ENCODE measurements around the gene CD79B. TPM values are rescaled to one million over a fixed set of nuclear protein-coding genes. Genes with fewer than 3 reads are reported as not detected.

CD79B gene
- total and polyA plus RNA-seq, 12 donors = 0.69 to 4.5 (median 2.2) TPM; not detected in 1

DNA sequence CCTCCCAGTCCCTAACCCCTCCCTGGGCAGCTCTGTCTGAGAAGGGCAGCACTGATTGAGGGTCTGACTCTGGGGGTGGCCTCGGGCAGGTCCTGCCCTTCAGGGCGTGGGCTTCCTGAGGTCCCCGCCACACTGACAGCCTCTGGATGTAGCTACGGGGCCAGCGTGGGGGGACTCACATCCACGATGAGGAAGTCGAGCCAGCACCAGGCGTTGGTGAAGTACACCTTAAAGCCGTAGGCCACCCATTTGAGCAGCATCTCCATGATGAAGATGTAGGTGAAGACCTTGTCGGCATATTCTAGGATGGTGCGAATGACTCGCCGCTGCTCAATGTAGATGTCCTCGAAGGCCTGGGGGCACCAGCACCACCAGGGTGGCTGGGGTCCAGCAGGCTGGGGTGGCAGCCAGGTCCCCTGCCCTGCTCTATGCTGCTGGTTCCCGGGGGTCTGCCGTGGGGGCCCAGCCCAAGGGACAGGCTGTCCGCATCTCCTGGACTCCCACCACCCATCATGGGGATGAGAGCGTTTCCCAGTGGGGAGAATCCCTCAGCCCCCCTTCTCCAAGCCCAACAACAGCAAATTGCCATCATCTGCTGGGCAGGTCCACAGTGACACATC, 15.7 kb upstream of the CD79B start:
- no peaks in the 10 kb centered on the region for H3K27me3 ChIP-seq
- intact Hi-C loops (cut with DNase I) = no loop called here
- H3K27ac ChIP-seq = no peak overlapping the region
- H3K36me3 ChIP-seq (replicated peaks in 1 of 2) = no peaks in the 10 kb centered on the region
- TF ChIP-seq, protein P1, sequence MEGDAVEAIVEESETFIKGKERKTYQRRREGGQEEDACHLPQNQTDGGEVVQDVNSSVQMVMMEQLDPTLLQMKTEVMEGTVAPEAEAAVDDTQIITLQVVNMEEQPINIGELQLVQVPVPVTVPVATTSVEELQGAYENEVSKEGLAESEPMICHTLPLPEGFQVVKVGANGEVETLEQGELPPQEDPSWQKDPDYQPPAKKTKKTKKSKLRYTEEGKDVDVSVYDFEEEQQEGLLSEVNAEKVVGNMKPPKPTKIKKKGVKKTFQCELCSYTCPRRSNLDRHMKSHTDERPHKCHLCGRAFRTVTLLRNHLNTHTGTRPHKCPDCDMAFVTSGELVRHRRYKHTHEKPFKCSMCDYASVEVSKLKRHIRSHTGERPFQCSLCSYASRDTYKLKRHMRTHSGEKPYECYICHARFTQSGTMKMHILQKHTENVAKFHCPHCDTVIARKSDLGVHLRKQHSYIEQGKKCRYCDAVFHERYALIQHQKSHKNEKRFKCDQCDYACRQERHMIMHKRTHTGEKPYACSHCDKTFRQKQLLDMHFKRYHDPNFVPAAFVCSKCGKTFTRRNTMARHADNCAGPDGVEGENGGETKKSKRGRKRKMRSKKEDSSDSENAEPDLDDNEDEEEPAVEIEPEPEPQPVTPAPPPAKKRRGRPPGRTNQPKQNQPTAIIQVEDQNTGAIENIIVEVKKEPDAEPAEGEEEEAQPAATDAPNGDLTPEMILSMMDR (IDR thresholded peaks at IDR 0.05) = no peak
- no peak for TF ChIP-seq POLR2A (IDR thresholded peaks at IDR 0.05)
- H3K4me1 ChIP-seq (replicated peaks in 1 of 2) = no peaks in the 10 kb centered on the region
- no peaks in the 10 kb centered on the region for H3K9me3 ChIP-seq (replicated peaks in 1 of 3)
- no peak for DNase-seq
- 81 to 100% (median 83%) methylated on average over 1 to 18 of the region's 18 CpGs for WGBS, 4 donors
- H3K4me3 ChIP-seq = no peak overlapping the region

DNA sequence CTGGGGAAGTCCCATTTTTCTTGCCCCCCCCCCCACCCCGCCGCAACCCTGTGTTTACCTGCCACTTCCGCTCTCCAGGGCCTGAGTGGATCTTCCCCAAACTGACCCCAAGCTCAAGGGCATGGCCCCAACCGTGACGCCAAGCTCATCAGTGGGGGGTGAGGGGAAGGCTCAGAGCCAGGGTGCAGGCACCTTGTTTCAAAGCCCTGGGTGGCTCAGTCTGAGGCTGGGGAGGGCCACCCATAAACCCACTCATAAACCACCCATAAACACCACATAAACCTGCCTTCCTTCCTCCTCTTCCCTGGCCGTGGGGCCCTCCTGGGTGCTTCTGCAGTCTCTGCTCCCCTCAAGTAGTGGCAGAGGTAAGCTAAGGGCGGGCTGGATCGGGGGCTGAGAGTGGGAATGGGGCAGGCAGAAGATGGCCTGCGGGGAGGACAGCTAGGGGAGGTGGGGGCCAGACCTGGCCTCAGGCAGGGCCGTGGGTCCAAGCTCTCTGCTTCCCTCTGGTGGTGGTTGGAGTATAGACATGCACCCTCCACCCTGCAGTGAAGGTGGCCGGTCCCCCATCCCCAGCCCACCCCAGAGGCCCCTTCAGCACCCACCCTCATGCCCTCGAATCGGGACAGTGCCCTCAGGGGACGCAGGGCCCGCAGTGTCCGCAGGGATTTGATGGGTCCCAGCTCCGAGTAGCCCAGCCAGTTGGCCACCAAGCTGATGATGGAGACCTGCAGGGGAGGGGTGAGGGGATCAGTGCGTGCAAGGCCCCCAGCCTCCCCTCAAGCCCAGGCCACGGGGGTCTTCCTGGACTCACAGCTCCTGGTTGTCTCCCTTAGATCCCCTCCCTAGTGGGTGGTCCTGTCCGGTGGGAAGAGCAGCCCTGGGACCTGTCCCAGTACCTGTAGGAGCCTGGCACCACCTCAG, 14.6 kb upstream of the CD79B start:
- Histone ChIP-seq H3K4me3 (no peak overlapping the region), H3K9me3 (replicated peaks in 1 of 3) (no peaks in the 10 kb centered on the region), H3K4me1 (replicated peaks in 1 of 2) (no peaks in the 10 kb centered on the region), H3K27ac (no peak overlapping the region), H3K36me3 (replicated peaks in 1 of 2) (no peaks in the 10 kb centered on the region), H3K27me3 (no peaks in the 10 kb centered on the region)
- intact Hi-C loops (cut with DNase I) = no loop called here
- DNase-seq = peak; percentile 40 to 66 (median 60)
- 30 to 40% (median 32%) methylated on average over 5 to 20 of the region's 20 CpGs for WGBS, 4 donors
- TF ChIP-seq POLR2A (IDR thresholded peaks at IDR 0.05) = no peak
- TF ChIP-seq, protein P1 (IDR thresholded peaks at IDR 0.05) = peak; percentile 49 to 79 (median 66)

DNA sequence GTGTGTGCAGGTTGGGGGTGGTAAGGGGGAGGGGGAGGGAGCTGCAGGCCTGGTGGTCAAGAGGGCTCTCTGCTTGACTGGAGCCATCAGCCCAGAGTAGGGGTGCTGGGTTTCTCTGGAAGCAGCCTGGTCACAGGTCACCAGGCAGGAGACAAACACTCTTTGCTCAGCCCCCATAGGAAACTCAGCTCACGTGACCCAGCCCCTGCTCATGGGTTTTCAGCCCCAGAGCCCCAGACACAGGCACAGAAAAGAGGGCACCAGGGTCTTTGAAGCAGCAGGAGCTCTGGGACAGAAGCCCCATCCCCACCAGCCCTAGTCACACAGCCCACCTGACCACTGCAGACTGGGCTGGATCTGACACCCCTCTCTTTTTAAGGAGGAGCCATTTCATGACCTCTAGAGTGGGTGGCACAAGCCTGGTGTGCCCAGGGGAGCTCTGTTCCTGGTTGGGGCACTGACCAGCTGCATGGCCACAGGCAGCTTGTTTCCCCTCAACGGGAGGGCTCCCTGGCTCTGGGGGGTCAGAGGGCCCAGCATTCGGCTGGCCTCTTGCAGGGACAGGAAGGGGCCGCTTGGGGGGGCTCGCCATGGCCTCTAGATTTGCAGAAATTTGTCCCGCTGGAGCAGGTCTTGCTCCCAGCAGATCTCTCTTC, 13.8 kb upstream of the CD79B start:
- no peaks in the 10 kb centered on the region for H3K9me3 ChIP-seq (replicated peaks in 1 of 3)
- no peaks in the 10 kb centered on the region for H3K4me1 ChIP-seq (replicated peaks in 1 of 2)
- no peak overlapping the region for H3K27ac ChIP-seq
- no peak for DNase-seq
- TF ChIP-seq, protein P1 (IDR thresholded peaks at IDR 0.05) = no peak
- no peak for TF ChIP-seq POLR2A (IDR thresholded peaks at IDR 0.05)
- WGBS, 4 donors = 63 to 90% (median 76%) methylated on average over 1 to 6 of the region's 6 CpGs
- no peaks in the 10 kb centered on the region for H3K27me3 ChIP-seq
- no peaks in the 10 kb centered on the region for H3K36me3 ChIP-seq (replicated peaks in 1 of 2)
- intact Hi-C loops (cut with DNase I) = no loop called here
- no peak overlapping the region for H3K4me3 ChIP-seq
